HG03097 (cell line): ENCODE measurements around the gene VPS54.

Source experiments
- ATAC-seq: cut with Tn5 transposase; IDR thresholded peaks from one replicate; pipeline ENCODE4 v1.9.1; 2021; ENCODE audit not compliant: unreplicated experiment, low FRiP score

Gene VPS54

GRCh38 chr2:64019083-64019974 lies at the start of gene VPS54:
TSS of gene VPS54 (minus strand) at chr2:64019428. CDS start at chr2:63983999, 35,429 bp downstream.
- peak; percentile 51 for ATAC-seq

GRCh38 chr2:64067326-64067725 lies 48.1 kb upstream of the VPS54 start:
- no peak for ATAC-seq

GRCh38 chr2:64065516-64065915 lies 46.3 kb upstream of the VPS54 start:
- ATAC-seq, result no peak

- ATAC-seq, result no peak
These were observed 44.7 kb upstream of the VPS54 start for GRCh38 chr2:64063924-64064331.

- ATAC-seq, result no peak
These were observed 44.2 kb upstream of the VPS54 start for GRCh38 chr2:64063454-64063853.

- no peak for ATAC-seq
These were observed 43.6 kb upstream of the VPS54 start for GRCh38 chr2:64062840-64063239.

- no peak for ATAC-seq
These were observed 40.0 kb upstream of the VPS54 start for GRCh38 chr2:64059270-64059669.

- no peak for ATAC-seq
These were observed 36.8 kb upstream of the VPS54 start for GRCh38 chr2:64056021-64056420.

- no peak for ATAC-seq
These were observed 35.1 kb upstream of the VPS54 start for GRCh38 chr2:64054161-64054915.

- ATAC-seq, result no peak
These were observed 33.4 kb upstream of the VPS54 start for GRCh38 chr2:64052463-64053241.

- peak; percentile 67 for ATAC-seq
These were observed 30.5 kb upstream of the VPS54 start for GRCh38 chr2:64049633-64050220.

- no peak for ATAC-seq
These were observed 26.7 kb upstream of the VPS54 start for GRCh38 chr2:64045938-64046337.

GRCh38 chr2:64040161-64040560 lies 20.9 kb upstream of the VPS54 start:
- ATAC-seq, result no peak

- ATAC-seq, result peak; percentile 91
These were observed 16.9 kb upstream of the VPS54 start for GRCh38 chr2:64036034-64036705.

GRCh38 chr2:64035072-64035942 lies 16.1 kb upstream of the VPS54 start:
- ATAC-seq, result no peak

GRCh38 chr2:64029116-64029665 lies 10.0 kb upstream of the VPS54 start:
- no peak for ATAC-seq

- no peak for ATAC-seq
These were observed 6.5 kb upstream of the VPS54 start for GRCh38 chr2:64025741-64026140.

- ATAC-seq, result no peak
These were observed 5.2 kb upstream of the VPS54 start for GRCh38 chr2:64024259-64024949.
